EH (cell line): Measurements from ENCODE around the gene GALNT9.

Experiments used
- DNase-seq: peaks from one replicate; pipeline ENCODE4 v3.0.0-alpha.2; 2015; ENCODE audit warnings: low read depth

The GALNT9 gene

DNA sequence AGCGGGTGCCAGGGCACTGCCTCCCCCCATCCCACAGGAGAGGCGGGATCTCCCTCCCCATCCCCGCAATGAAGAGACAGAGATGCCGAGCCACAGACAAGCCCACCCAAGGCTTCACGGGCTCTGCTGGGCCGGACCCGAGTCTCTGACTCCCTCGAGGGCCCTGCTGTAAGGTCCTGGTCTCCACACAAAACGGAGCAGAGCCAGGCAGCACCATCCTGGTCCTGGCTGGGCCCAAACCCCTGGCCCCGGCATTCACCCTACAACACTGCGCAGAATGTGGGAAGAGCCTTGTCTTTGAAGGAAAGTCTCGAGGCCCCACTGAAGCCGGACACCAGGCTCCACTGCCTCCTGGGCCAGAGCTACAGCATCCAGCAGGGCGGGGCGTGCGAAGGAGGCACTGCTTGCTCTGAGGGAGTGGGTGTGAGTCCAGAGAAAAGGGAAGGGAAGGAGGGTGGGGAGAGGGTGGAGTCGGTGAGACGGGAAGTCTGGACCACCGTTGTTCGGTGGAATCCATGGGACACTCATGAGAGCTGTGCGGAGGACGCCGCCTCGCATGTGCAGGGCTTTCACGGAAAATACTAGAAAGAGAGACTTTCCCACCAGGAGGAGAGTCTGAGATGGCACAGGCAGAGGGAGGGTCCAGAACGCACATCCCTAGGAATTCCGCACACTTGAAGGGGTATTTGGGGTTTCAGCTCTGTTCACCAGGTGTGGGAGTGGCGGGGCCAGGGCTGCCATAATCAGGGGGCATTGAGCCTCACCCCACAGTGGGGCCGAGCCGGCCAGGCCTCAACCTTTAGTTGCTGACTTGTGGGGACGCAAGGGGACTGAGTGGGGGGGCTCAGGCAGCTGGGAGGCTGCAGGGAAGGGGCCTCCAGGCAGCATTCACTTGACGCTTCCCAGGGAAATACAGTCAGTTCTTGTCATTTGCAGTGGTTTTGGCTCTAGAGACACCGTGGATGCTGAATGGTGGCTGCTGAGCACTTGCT lies 36.8 kb downstream of the GALNT9 start:
- DNase-seq: no peak

DNA sequence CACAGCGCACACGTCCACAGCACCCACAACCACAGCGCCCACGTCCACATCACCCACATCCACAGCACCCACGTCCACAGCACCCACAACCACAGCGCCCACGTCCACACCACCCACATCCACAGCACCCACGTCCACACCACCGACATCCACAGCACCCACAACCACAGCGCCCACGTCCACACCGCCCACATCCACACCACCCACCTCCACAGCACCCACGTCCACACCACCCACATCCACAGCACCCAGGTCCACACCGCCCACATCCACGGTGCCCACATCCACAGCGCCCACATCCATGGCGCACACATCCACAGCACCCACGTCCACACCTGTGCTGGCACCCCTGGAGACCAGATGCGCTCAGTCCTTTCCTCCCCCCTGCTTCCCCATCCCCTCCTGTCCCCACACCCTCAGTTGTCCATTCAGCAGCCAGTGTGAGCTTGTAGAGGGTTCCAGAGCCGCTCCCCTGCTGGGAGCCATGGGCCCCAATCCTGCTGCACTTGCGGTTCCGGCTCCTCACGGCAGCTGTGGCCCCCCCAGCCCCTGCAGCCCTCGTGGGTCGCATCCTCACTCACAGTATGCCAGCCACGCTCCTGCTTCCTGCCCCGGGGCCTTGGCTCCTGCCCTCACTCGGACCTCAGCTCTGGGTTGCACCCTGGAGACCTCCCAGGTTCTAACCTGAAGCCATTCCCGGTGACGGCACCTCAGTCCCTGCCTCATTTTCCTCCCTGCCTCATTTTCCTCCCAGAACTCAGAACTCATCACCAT lies 37.8 kb downstream of the GALNT9 start:
- DNase-seq: no peak

DNA sequence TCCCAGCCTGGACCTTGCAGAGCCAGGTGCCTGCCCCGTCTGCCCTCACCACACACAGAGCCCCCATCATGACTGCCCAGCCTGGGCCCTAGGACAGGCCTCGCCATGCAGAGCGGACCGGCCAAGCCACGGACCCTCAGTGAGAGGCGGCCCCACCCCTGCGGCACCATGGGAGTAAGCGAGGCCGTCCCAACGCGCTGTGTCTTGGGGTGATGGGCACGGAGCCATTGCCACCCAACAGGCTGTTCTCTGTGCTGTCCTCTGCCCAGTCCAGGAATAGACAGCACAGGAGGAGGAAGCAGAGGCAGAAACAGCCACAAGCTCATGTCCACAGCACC lies 39.2 kb downstream of the GALNT9 start:
- DNase-seq: no peak

DNA sequence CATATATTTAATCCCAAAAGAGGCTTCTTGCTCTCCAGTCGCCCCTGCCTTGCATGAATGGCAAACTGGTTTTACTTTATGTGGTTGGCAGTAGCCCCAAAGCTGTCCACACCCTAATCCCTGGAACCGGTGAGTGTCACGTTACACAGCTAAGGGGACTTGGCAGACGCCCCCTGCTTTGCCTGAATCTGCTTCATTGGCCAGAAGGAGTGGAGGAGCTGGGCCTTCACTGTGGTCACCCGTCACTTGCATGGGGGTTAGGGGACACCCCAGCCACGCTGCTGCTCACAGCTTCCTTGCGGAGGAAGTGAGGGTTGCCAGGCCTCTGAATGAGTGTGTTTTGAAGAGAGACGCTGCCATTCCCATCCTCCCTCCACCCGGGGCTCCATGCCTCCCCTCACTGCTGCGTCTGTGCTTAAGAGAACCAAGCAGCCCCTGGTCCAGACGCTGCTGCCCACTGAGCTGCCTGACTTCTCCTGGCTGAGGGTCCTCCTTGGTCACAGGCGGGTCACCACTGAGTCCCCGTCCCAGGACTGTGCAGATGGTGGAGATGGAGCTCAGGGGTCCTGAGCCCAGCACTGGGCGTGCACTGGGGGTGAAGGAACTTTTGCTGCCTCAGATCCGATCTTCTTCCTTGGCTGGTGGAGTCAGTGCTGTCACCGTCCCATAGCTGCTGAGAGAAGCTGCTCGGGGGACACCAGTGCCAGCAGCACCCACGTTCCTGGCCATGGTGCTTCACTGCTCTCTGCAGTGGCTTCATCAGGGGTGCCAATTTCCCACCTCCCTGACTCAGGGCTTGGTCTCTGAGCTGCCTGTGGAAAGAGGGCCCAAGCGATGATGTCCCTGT lies 39.8 kb downstream of the GALNT9 start:
- no peak for DNase-seq

DNA sequence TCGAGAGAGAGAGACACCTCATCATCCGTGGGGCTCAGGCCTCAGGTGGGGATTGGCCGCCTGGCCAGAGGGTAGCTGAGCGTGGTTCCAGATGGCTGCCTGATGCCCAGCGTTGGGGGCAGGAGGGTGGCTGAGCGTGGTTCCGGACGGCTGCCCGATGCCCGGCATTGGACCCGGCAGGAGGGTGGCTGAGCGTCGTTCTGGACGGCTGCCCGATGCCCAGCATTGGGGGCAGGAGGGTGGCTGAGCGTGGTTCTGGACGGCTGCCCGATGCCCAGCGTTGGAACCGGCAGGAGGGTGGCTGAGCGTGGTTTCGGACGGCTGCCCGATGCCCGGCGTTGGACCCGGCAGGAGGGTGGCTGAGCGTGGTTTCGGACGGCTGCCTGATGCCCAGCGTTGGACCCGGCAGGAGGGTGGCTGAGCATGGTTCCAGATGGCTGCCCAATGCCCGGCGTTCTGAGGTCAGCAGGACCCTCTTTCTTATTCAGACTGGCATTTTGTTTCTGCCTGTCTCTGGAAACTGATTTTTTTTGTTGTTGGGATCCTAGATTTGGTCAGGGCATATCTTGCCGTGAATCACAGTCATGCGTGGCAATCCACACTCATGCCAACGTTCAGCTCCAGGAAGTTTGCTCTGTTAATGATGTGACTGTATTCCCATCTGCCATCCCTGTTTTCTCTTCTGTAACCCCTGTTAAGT lies 40.7 kb downstream of the GALNT9 start:
- DNase-seq: no peak

DNA sequence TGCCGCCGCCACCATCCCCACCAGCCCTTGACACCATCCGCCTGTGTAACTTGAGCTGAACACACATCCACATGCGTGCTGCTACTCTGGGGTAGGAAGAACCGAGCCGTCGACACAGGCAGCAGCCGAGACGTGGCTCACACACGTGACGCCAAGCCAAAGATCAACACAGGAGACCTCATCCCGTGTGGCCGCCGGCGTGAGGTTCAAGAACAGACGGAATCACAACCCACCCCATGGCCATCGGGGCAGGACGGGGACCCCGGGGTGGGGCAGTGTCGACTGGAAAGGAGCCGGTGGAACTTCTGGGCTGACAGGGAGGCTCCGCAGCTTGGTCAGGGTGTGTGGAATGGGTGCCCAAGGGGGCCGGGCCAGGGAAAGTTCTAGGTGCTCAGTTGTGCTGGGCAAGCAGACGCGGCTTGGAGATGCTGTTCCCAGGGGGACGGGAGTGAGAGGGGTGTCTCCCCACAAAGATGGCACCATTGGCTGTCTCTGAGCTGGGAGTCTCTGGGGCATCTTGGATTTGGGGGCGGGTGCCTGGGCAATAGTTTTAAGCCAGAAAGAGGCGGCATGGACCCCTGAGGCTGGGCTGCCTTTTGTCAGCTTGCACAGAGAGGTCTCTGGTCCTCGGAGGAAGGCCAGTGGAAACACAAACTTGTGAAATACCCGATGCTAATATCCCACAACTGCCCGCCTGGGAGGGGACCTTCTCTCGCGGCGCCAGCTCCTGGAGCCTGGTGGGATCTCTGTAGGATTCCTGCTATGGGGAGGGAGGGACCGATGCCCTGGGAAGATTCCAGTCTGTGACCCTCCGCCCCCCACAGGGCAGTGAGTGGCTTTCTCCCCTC lies 41.8 kb downstream of the GALNT9 start:
- DNase-seq: no peak

DNA sequence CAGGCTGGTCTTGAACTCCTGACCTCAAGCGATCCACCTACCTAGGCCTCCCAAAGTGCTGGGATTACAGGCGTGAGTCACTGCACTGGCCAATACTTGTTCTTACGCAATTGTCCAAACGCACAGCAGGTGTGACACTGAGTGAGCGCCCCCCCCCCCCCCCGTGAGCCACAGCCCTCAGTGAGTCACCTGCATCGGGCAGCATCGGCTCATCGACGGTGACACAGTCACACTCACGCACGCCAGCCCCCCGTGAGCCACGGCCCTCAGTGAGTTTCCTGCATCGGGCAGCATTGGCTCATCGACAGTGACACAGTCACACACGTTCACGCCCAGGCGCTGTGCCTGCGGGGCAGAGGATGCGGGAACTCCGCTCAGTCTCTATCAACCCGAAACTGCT lies 42.5 kb downstream of the GALNT9 start:
- no peak for DNase-seq

DNA sequence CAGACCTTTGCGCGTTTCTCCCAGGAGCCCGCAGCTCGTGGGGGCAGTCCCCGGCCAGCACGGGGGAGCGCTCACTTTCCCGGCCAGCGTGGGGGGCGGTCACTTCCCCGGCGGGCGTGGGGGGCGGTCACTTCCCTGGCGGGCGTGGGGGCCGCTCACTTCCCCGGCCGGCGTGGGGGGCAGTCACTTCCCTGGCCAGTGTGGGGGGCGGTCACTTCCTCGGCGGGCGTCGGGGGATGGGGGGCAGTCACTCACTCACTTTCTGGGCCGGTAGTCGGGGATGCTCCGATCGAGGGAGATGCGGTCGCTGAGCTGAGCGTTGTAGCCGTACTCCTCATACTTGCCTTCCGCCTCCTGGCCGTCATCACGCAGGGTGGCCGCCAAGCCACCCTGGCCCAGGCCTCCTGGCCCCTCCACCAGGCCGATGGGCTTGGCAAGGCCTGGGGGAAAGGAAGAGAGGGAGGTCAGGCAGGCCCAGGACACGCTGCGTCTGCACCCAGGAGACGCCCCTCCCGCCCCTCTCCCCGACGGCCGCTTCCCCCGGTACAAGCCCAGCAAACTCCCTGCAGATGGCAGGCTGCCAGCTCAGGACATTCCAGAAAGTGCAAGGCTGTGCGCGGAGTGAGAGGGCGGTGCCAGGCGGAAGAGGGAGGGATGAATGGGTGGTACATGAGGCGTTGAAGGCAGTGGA lies 43.3 kb downstream of the GALNT9 start:
- DNase-seq: peak; percentile 57

DNA sequence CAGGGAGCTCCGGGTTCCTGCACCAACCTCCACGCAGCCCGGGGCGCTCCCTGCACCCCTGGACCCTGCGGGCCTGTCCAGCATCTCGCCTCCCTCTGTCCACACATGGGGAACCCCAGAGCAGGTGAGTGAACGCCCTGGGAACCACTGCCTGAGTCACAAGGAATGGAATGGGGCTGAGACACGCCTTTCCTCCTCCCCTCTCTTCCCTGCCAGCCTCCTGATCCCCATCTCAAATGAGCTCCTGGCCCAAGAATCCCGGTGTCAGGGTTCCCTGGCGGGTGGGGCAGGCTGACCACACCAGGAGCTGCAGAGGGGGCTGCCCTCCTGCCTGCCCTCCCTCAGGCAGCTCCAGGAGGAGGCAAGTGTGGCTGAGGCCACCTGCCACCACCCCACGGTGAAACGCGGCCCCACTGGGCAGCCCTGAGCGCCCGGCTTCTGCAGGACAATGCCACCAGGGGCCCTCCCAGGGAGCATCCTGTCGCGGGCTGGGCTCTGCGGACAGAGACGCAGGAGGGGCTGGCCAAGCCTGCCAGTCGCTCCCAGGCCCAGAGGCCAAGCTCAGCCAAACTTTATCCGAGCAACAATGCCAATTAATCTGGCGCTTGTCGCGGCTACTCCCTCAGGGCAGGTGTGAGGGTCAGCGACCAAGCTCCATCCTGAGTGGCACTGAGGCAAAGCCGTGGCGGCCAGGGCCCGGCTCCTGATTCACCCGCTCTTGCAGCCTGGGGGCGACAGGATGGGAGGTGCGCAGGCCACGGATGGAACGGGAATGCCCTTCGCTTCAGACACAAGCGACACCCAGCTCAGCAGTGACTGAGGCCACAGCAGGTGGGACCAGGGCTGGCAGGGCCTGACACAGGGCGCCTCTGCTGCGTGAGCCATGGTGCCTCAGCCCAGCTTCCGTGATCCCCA lies 44.3 kb downstream of the GALNT9 start:
- DNase-seq: no peak

DNA sequence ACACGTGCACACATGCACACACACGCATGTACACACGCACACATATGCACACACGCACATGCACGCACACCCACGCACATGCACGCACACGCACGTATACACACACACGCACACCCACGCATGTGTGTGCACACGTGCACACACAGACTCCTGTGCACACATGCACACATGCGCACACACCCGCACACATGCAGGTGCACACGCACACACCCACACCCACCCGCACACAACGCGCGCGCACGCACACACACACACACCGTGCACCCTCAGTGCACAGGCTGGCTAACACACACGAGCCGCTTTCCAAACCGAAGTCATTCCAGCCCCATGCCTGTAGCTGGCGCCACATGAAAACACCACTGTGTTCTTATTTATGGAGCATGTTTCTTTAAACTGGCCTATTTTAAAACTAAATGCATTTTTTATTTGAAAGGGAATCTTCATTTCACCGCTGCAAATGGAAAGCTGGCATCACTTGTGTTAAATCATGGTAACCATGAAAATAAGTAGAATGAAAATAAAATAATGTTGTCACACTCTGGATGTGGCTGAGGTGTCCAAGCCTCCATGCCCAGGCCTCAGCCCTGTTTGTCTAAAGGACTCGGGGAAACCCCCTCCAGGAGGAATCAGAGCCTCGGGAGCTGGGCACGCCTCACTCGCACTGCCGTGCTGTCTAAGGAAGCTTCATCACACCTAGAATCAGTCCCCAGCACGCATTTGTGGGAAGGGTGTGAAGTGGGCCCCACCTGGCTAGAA lies 45.1 kb downstream of the GALNT9 start:
- no peak for DNase-seq

DNA sequence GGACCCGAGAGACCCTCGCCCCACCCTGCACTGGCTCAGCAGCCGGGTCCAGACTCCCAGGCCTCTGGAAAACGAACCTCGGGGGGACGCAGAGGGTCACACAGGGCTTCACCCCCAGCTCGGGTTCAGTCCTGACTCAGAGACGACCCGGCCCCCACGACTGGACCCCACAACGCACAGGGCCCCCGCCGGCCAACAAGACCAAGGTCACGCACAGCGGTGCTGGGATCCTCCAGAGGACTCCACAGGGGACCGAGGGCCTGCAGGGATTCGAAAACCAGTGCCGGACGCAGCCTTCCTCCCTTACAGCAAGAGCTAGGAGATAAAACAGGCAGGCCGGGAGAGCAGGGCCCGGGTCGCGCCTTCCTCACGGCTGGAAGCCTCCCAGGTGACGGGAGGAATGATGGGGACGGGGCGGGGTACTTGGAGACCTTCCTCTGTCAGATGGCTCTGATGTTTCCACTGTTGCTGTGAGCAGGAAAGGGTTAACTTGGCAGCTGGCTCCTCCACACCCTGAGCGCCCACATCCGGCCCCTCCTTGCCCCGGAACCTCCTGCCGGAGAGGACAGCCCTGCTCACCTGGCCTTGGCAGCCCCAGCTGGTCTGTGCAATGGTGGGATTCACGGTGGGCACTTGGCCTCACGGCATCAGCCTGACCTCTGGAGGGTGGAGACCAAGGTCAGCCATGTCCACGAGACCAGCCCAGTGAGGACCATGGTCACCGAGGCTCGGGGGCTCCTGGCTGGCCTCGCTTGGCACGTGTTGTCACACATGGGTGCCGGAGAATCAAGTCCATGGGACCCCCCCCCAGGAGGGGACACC lies 46.2 kb downstream of the GALNT9 start:
- DNase-seq: no peak

DNA sequence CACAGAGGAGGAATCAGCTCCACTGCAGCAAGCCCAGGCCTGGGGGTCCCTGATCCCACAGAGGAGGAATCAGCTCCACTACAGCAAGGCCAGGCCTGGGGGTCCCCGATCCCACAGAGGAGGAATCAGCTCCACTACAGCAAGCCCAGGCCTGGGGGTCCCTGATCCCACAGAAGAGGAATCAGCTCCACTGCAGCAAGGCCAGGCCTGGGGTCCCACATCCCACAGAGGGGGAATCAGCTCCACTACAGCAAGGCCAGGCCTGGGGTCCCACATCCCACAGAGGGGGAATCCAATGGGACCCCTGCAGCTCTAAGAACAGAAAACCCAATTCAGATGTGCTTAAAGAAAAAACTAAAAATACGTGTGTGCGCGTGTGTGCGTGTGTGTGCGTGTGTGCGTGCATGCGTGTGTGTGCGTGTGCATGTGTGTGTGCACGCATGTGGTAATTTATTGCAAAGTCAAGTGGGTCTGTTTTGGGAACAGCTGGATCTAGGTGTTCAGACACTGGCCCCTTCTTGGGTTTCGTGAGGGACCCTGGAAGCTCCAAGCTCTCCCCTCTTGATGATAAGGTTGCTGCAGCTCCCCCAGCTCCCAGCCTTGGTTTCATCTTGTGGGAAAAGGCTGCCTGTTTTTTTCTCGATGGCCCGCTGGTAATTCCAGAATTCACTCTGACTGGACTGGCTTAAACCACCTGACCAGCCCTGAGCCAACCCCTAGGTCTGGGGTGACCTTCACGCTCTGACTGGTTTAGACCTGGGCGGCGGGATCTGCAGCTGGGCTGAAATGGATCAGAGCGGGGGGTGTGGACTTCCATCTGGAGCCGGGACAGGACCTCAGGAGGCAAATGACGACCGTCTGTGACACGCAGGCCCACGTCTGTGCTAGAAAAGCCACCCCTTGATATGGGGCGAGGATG lies 47.1 kb downstream of the GALNT9 start:
- DNase-seq: no peak

DNA sequence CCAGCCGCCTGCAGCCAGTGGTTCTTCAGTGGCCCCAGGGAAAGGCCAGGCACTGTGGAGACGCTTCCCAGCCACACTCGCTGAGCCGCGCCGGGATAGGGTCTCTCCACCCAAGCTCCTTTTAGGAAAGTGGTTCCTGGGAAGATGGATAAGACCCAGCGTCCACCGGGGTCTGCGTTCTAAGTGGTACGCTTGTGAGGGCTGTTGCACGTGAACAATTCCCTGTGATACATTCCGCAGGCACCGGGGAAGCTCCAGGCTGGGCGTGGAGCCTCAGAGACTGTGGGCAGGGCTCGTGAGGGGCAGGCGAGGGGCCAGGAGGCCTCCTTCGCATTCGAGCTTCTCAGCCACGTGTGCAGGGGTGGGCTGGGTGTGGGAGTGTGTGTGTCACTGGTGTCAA lies 48.4 kb downstream of the GALNT9 start:
- no peak for DNase-seq

DNA sequence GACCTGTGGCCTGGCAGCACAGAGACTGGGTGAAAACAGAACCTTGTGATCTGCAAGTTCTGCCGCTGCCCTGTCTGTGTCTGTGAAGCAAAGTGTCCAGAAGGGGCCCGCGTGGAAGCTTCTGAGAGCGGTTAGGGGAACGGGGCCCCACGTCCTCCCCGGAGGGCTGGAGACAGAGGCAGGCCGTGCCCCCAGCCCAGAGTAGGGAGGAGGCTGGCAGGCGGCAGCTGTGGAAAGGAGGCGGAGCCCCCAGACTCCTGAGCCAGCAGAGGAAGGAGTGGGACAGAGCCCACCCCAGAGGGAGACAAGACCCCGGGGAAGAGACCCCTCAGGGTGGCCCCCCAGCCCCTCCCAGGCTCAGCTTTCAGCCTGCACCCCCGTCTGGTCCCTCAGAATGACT lies 49.0 kb downstream of the GALNT9 start:
- DNase-seq: no peak

DNA sequence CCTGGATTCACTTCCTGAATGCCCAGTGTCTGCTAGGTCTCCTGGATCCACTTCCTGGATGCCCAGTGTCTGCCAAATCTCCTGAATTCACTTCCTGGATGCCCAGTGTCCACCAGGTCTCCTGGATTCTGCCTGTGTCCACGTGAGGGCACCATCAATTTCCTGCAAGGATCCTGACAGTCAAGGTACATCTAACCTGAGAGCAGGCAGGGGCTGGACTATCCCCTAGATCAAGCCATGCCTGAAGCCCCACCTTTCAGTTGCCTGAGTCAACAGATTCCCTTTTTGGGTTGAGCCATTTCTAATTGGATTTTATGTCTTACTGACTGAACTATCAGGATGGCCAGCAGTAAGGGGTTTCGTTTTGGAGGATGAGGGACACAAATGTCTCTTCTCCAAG lies 49.5 kb downstream of the GALNT9 start:
- DNase-seq: no peak

DNA sequence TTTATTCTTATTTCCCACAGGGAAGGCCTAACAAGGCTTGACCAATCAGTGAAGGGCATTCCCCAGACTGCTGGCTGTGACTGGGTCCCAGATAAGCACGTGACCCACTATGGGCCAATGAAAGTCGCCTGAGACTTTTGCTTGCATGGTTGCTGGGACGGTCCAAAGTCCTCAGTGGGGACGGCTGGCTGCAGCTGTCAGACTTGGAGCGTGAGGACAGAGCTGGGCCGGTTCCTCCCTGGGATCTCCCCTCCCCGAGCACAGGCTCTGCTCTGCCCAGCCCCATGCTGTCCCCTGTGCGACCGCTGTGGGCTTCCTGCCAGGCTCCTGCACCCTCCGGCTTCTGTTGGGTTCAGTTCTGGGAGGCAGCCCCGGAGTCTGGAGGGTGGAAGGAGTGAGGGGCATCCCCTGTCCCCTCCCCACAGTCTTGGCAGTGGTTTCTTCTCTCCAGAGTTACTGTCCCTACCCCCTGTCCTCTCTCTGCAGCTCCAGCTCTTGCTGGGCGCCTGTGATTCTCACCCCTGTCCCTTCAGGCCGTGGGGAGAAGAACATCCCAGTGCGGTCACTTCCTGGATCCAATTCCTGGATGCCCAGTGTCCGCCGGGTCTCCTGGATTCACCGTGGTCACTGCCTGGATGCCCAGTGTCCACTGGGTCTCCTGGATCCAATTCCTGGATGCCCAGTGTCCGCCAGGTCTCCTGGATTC lies 50.1 kb downstream of the GALNT9 start:
- DNase-seq: no peak
